K562 (cell line): ENCODE data around the gene PEX3. TPM values are rescaled to one million over a fixed set of nuclear protein-coding genes. Genes with fewer than 3 reads are reported as not detected.

ENCODE experiments used
- ATF6 ChIP-seq: sonication (generic); formaldehyde crosslinking; IDR thresholded peaks from 2 replicates; pipeline ENCODE4 v1.4.0; 2020; ENCODE audit warnings: mild to moderate bottlenecking, missing genetic modification reagents
- DPF2 ChIP-seq: fragments of 450-650 bp; IDR thresholded peaks from 2 replicates; pipeline ENCODE4 v1.6.1; 2016
- ESRRA ChIP-seq: fragments of 450-650 bp; IDR thresholded peaks from 2 replicates; pipeline ENCODE4 v1.6.1; 2014; ENCODE audit warnings: low read depth, mild to moderate bottlenecking, moderate library complexity, borderline replicate concordance
- FOXP4 ChIP-seq: sonication (generic); formaldehyde crosslinking; IDR thresholded peaks from 2 replicates; pipeline ENCODE4 v1.8.0; 2022; ENCODE audit warnings: mild to moderate bottlenecking, missing genetic modification reagents, borderline replicate concordance
- HOXB6 ChIP-seq: fragments of 250-450 bp; sonication (Bioruptor Pico); IDR thresholded peaks from 2 replicates; pipeline ENCODE4 v1.5.1; 2022; ENCODE audit warnings: mild to moderate bottlenecking, borderline replicate concordance
- KDM4B ChIP-seq, 2 experiments: fragments of 450-650 bp in 1 of 2; sonication (generic) in 1 of 2; IDR thresholded peaks; 2 replicates each; pipeline ENCODE4 v1.6.1; 2016 to 2017; ENCODE audit warnings: borderline replicate concordance in 2 of 2, antibody characterized with exemption in 1 of 2, low read depth in 1 of 2, mild to moderate bottlenecking in 1 of 2
- LEF1 ChIP-seq: fragments of 450-650 bp; IDR thresholded peaks from 2 replicates; pipeline ENCODE4 v1.6.1; 2016; ENCODE audit warnings: mild to moderate bottlenecking
- MXD1 ChIP-seq: fragments of 250-450 bp; sonication (Bioruptor Pico); IDR thresholded peaks from 2 replicates; pipeline ENCODE4 v1.8.0; 2021; ENCODE audit warnings: borderline replicate concordance, mild to moderate bottlenecking, moderate library complexity; ENCODE audit not compliant: poor library complexity, severe bottlenecking
- NCOA4 ChIP-seq: fragments of 450-650 bp; IDR thresholded peaks from 2 replicates; pipeline ENCODE4 v1.6.1; 2018; ENCODE audit warnings: mild to moderate bottlenecking; ENCODE audit not compliant: partially characterized antibody
- NEUROD1 ChIP-seq: fragments of 150-350 bp; IDR thresholded peaks from 2 replicates; pipeline ENCODE4 v1.6.1; 2014; ENCODE audit warnings: borderline replicate concordance, low read length, low read depth; ENCODE audit not compliant: partially characterized antibody
- NKRF ChIP-seq: fragments of 450-650 bp; IDR thresholded peaks from 2 replicates; pipeline ENCODE4 v1.6.1; 2016; ENCODE audit warnings: borderline replicate concordance
- PTRF ChIP-seq: fragments of 450-650 bp; IDR thresholded peaks from 2 replicates; pipeline ENCODE4 v1.6.1; 2016; ENCODE audit warnings: mild to moderate bottlenecking, missing genetic modification characterization, missing compliant biosample characterization
- RNF219 ChIP-seq: fragments of 250-450 bp; sonication (Bioruptor Pico); IDR thresholded peaks from 2 replicates; pipeline ENCODE4 v1.5.0; 2022; ENCODE audit warnings: mild to moderate bottlenecking
- SOX6 ChIP-seq: fragments of 450-650 bp; IDR thresholded peaks from 2 replicates; pipeline ENCODE4 v1.6.1; 2014; ENCODE audit warnings: mild to moderate bottlenecking
- SREBF2 ChIP-seq: sonication (generic); formaldehyde crosslinking; IDR thresholded peaks from 2 replicates; pipeline ENCODE4 v1.4.0; 2020; ENCODE audit warnings: mild to moderate bottlenecking, missing genetic modification reagents
- SUPT5H ChIP-seq: fragments of 450-650 bp; IDR thresholded peaks from 2 replicates; pipeline ENCODE4 v1.6.1; 2016
- TAF1 ChIP-seq: IDR thresholded peaks from 2 replicates; pipeline ENCODE4 v1.6.1; 2011; ENCODE audit warnings: mild to moderate bottlenecking, low read length, moderate library complexity; ENCODE audit not compliant: insufficient read depth, control insufficient read depth, severe bottlenecking; ENCODE audit errors: extremely low read depth
- ZNF217 ChIP-seq: sonication (generic); formaldehyde crosslinking; IDR thresholded peaks from 2 replicates; pipeline ENCODE4 v1.8.0; 2022; ENCODE audit warnings: mild to moderate bottlenecking, missing genetic modification reagents
- ZNF24 ChIP-seq: fragments of 450-650 bp; IDR thresholded peaks from 2 replicates; pipeline ENCODE4 v1.6.1; 2016
- ZNF785 ChIP-seq: fragments of 250-450 bp; sonication (Bioruptor Pico); IDR thresholded peaks from 2 replicates; pipeline ENCODE4 v1.4.0; 2020; ENCODE audit warnings: mild to moderate bottlenecking
- polyA plus RNA-seq, 8 experiments: library from polyadenylated mRNA; depleted of rRNA in 4 of 8; stranded (reverse) in 5 of 8; unstranded in 3 of 8; fragments of >200 nt; fragmentation: Nextera tagmentation in 2 of 8; fragmentation: Illumina TruSeq in 1 of 8; extraction: Ambion mirVana in 2 of 8; extraction: Trizol in 1 of 8; gene quantifications; 2 replicates each; pipeline versions ENCODE4 v1.2.1 to v1.2.3, GENCODE V29; 2011 to 2014; ENCODE audit warnings: inconsistent platforms in 1 of 8, missing spikeins in 1 of 8
- total RNA-seq, 7 experiments: library from RNA; depleted of rRNA in 6 of 7; stranded (reverse); fragments of >200 nt in 6 of 7; fragmentation: Illumina TruSeq in 2 of 7; extraction: Trizol in 2 of 7; gene quantifications; 2 replicates each; pipeline versions ENCODE4 v1.2.1 to v1.2.3, GENCODE V29; 2011 to 2021; ENCODE audit warnings: low replicate concordance in 1 of 7

PEX3 gene
- total and polyA plus RNA-seq, 9 of the 15 experiments (the other 6 are each of a cell fraction or from before 2014, with no cell fraction given), result 17.3 to 69.6 (median 32.7) TPM

GRCh38 chr6:143449714-143450452, 722 bp upstream of the PEX3 start (continued):
- TF ChIP-seq FOXP4 (CRISPR knock-in tag) (no peak), DPF2 (no peak), ATF6 (CRISPR knock-in tag) (no peak), TAF1 (no peak), NCOA4 (no peak), ZNF217 (no peak), ZNF785 (CRISPR knock-in tag) (no peak), SREBF2 (CRISPR knock-in tag) (no peak), ZNF24 (peak; percentile 52), LEF1 (no peak), HOXB6 (CRISPR knock-in tag) (no peak), ESRRA (peak; percentile 30), NEUROD1 (no peak), SUPT5H (no peak), PTRF (tag) (no peak), SOX6 (0 out of 2 replicates have a peak, but pooled peaks have one; percentile 15), RNF219 (no peak), KDM4B (IDR thresholded peaks at IDR 0.05; ENCODE audit: borderline replicate concordance in 2 of 2, low read depth in 1 of 2) (no peak), MXD1 (CRISPR knock-in tag) (no peak), NKRF (0 out of 2 replicates have a peak, but pooled peaks have one; percentile 57)
